ENCODE results near the gene MRE11.

MRE11 gene

GRCh38 chr11:94519478-94520084 is 25.9 kb upstream of the MRE11 start:
- no peak overlapping the region for H3K4me3 ChIP-seq (ENCODE audit: low read length)
- peak; percentile 48 for TF ChIP-seq CTCF (IDR thresholded peaks at IDR 0.05; ENCODE audit: insufficient read depth, low read depth, low read length, missing control alignments)
- peak; percentile 34 for DNase-seq (ENCODE audit: low read depth)

GRCh38 chr11:94518300-94518699 is 24.7 kb upstream of the MRE11 start:
- no peak overlapping the region for H3K4me3 ChIP-seq (ENCODE audit: low read length)
- TF ChIP-seq CTCF (IDR thresholded peaks at IDR 0.05; ENCODE audit: insufficient read depth, low read depth, low read length, missing control alignments), result no peak
- DNase-seq (ENCODE audit: low read depth), result no peak

GRCh38 chr11:94516725-94517124 is 23.1 kb upstream of the MRE11 start:
- TF ChIP-seq CTCF (IDR thresholded peaks at IDR 0.05; ENCODE audit: insufficient read depth, low read depth, low read length, missing control alignments), result no peak
- H3K4me3 ChIP-seq (ENCODE audit: low read length), result no peak overlapping the region
- DNase-seq (ENCODE audit: low read depth), result no peak

GRCh38 chr11:94515398-94515797 is 21.8 kb upstream of the MRE11 start:
- H3K4me3 ChIP-seq (ENCODE audit: low read length), result no peak overlapping the region
- no peak for DNase-seq (ENCODE audit: low read depth)
- TF ChIP-seq CTCF (IDR thresholded peaks at IDR 0.05; ENCODE audit: insufficient read depth, low read depth, low read length, missing control alignments), result no peak

- no peak overlapping the region for H3K4me3 ChIP-seq (ENCODE audit: low read length)
- DNase-seq (ENCODE audit: low read depth), result peak; percentile 67
- TF ChIP-seq CTCF (IDR thresholded peaks at IDR 0.05; ENCODE audit: insufficient read depth, low read depth, low read length, missing control alignments), result no peak
Observed at GRCh38 chr11:94513091-94513490, 19.4 kb upstream of the MRE11 start.

- H3K4me3 ChIP-seq (ENCODE audit: low read length), result peak within 1 kb of the TSS; percentile 40
- TF ChIP-seq CTCF (IDR thresholded peaks at IDR 0.05; ENCODE audit: insufficient read depth, low read depth, low read length, missing control alignments), result no peak
- DNase-seq (ENCODE audit: low read depth), result peak; percentile 42
Observed at GRCh38 chr11:94511932-94512781, 18.5 kb upstream of the MRE11 start, which contains the start of gene C11orf97. C11orf97 (plus strand) TSS chr11:94512461; CDS start chr11:94512529, 68 bp downstream.

All from epithelial cell of esophagus (primary cell).